HCT116 (cell line): Measurements from ENCODE around the gene SPATC1L. TPM values are rescaled to one million over a fixed set of nuclear protein-coding genes. Genes with fewer than 3 reads are reported as not detected.

Experiments used
- ATAC-seq: fragments of 200-7000 bp; cut with Tn5 transposase; 2 replicates; pipeline ENCODE4 v1.9.1; 2020; ENCODE audit warnings: mild to moderate bottlenecking, moderate library complexity
- BruUV-seq: library from RNA; stranded (reverse); fragments of 400-500 nt; replicated peaks from 2 replicates; lab custom pipeline; 2021; lab: Mats Ljungman, UMichigan
- CTCF ChIA-PET: fragments of 300-600 bp; sonication (Branson Sonifier 250); formaldehyde crosslinking; loops from one replicate; lab custom pipeline; 2021; ENCODE audit warnings: antibody characterized with exemption; lab: Charles Lee
- POLR2A ChIA-PET: fragments of 300-600, 350-600 bp; sonication (Branson Sonifier 250); formaldehyde crosslinking; loops from one replicate; lab custom pipeline; 2021; ENCODE audit warnings: antibody characterized with exemption; lab: Charles Lee
- RAD21 ChIA-PET, 2 experiments: fragments of 300-600 bp; sonication (Branson Sonifier 250); formaldehyde crosslinking; loops; one replicate each; lab custom pipeline; 2023; ENCODE audit warnings: low total read pairs in 2 of 2; ENCODE audit not compliant: uncharacterized antibody in 2 of 2, unreplicated experiment in 2 of 2, low non-redundant PET in 1 of 2; lab: Charles Lee
- DNase-seq: peaks from one replicate; pipeline ENCODE4 v3.0.0-alpha.2; 2010; ENCODE audit warnings: low read depth, low spot score
- H2AFZ ChIP-seq: fragments of 200-600 bp; shearing (Covaris generic), sonication (generic); 2 replicates; pipeline ENCODE4 v1.6.1; 2017; ENCODE audit warnings: low read depth, mixed run types, mixed read lengths, antibody characterized with exemption, low read length; ENCODE audit not compliant: poor library complexity, severe bottlenecking
- H3K27ac ChIP-seq: 2 replicates; pipeline ENCODE4 v1.5.1; 2012; ENCODE audit warnings: low read depth, low read length
- H3K27me3 ChIP-seq: fragments of 200-600 bp; sonication (generic); 2 replicates; pipeline ENCODE4 v1.6.1; 2016; ENCODE audit warnings: mixed run types, low read length, mixed read lengths; ENCODE audit not compliant: insufficient read depth
- H3K36me3 ChIP-seq, 2 experiments: fragments of 200-500 bp in 1 of 2; fragments of 200-600 bp in 1 of 2; sonication (Bioruptor generic) in 1 of 2; sonication (generic) in 1 of 2; 2 replicates each; pipeline versions ENCODE4 v1.5.1 to v1.6.1; 2014 to 2016; ENCODE audit warnings: low read length in 2 of 2, inconsistent platforms in 1 of 2, mixed read lengths in 1 of 2, mixed run types in 1 of 2; ENCODE audit not compliant: insufficient read depth in 2 of 2, control insufficient read depth in 1 of 2
- H3K4me1 ChIP-seq, 2 experiments: fragments of 200-600 bp in 1 of 2; sonication (generic) in 1 of 2; 2 replicates each; pipeline versions ENCODE4 v1.5.1 to v1.6.1; 2012 to 2017; ENCODE audit warnings: low read length in 2 of 2, inconsistent platforms in 1 of 2, mild to moderate bottlenecking in 1 of 2, mixed read lengths in 1 of 2, mixed run types in 1 of 2, moderate library complexity in 1 of 2; ENCODE audit not compliant: insufficient read depth in 2 of 2, control insufficient read depth in 1 of 2
- H3K4me2 ChIP-seq: fragments of 200-600 bp; sonication (generic); 2 replicates; pipeline ENCODE4 v1.6.1; 2017; ENCODE audit warnings: mixed run types, low read length, mixed read lengths
- H3K4me3 ChIP-seq, 2 experiments: fragments of 200-600 bp in 1 of 2; sonication (generic) in 1 of 2; replicated peaks in 1 of 2; 2 replicates each; pipeline ENCODE4 v1.5.1; 2011 to 2016; ENCODE audit warnings: low read length in 2 of 2, control low read depth in 1 of 2, low read depth in 1 of 2, mild to moderate bottlenecking in 1 of 2, mixed read lengths in 1 of 2, mixed run types in 1 of 2
- H3K79me2 ChIP-seq: fragments of 200-600 bp; sonication (generic); 2 replicates; pipeline ENCODE4 v1.6.1; 2017; ENCODE audit warnings: mild to moderate bottlenecking, mixed run types, low read length, moderate library complexity, mixed read lengths; ENCODE audit not compliant: insufficient read depth
- H3K9ac ChIP-seq: fragments of 200-600 bp; sonication (generic); 2 replicates; pipeline ENCODE4 v1.6.1; 2016; ENCODE audit warnings: low read length, mixed read lengths
- H3K9me2 ChIP-seq: fragments of 200-600 bp; sonication (generic), shearing (Covaris generic); 2 replicates; pipeline ENCODE4 v1.6.1; 2017; ENCODE audit warnings: mixed run types, mild to moderate bottlenecking, moderate library complexity; ENCODE audit not compliant: insufficient read depth
- H3K9me3 ChIP-seq, 2 experiments: fragments of 200-500 bp in 1 of 2; fragments of 200-600 bp in 1 of 2; sonication (Bioruptor generic) in 1 of 2; sonication (generic) in 1 of 2; 2 replicates each; pipeline ENCODE4 v1.6.1; 2014 to 2017; ENCODE audit warnings: low read length in 2 of 2, mixed read lengths in 2 of 2, inconsistent platforms in 1 of 2, low read depth in 1 of 2, mild to moderate bottlenecking in 1 of 2, mixed run types in 1 of 2, moderate library complexity in 1 of 2; ENCODE audit not compliant: control insufficient read depth in 1 of 2, insufficient read depth in 1 of 2
- H4K20me1 ChIP-seq: fragments of 200-600 bp; sonication (generic), shearing (Covaris generic); 2 replicates; pipeline ENCODE4 v1.6.1; 2017; ENCODE audit warnings: mixed run types, mild to moderate bottlenecking, moderate library complexity; ENCODE audit not compliant: insufficient read depth
- ATF3 ChIP-seq: IDR thresholded peaks from 2 replicates; pipeline ENCODE4 v1.6.1; 2012
- CEBPB ChIP-seq: IDR thresholded peaks from 2 replicates; pipeline ENCODE4 v1.6.1; 2012; ENCODE audit warnings: low read depth
- EGR1 ChIP-seq: IDR thresholded peaks from 2 replicates; pipeline ENCODE4 v1.6.1; 2012; ENCODE audit warnings: low read depth
- EZH2 ChIP-seq: fragments of 200-600 bp; sonication (generic); IDR thresholded peaks from 2 replicates; pipeline ENCODE4 v1.6.1; 2017; ENCODE audit warnings: antibody characterized with exemption, mixed run types
- EZH2phosphoT487 ChIP-seq: fragments of 200-600 bp; IDR thresholded peaks from 2 replicates; pipeline ENCODE4 v1.6.1; 2018; ENCODE audit warnings: antibody characterized with exemption, borderline replicate concordance
- FOSL1 ChIP-seq: IDR thresholded peaks from 2 replicates; pipeline ENCODE4 v1.6.1; 2012; ENCODE audit warnings: low read depth
- JUND ChIP-seq: IDR thresholded peaks from 2 replicates; pipeline ENCODE4 v1.6.1; 2012
- POLR2A ChIP-seq: IDR thresholded peaks from 2 replicates; pipeline ENCODE4 v1.7.0; 2011; ENCODE audit warnings: borderline replicate concordance; ENCODE audit not compliant: insufficient read depth, insufficient read length; ENCODE audit errors: extremely low read depth
- SIN3A ChIP-seq: IDR thresholded peaks from 2 replicates; pipeline ENCODE4 v1.6.1; 2012; ENCODE audit warnings: low read depth
- SRF ChIP-seq: IDR thresholded peaks from 2 replicates; pipeline ENCODE4 v1.6.1; 2012; ENCODE audit warnings: low read depth
- TCF7L2 ChIP-seq: IDR thresholded peaks from 2 replicates; pipeline ENCODE4 v1.7.0; 2011; ENCODE audit warnings: borderline replicate concordance, inconsistent platforms; ENCODE audit not compliant: insufficient read depth, insufficient read length; ENCODE audit errors: extremely low read depth
- ZBTB33 ChIP-seq: IDR thresholded peaks from 2 replicates; pipeline ENCODE4 v1.6.1; 2011; ENCODE audit warnings: mild to moderate bottlenecking, low read length, moderate library complexity; ENCODE audit not compliant: insufficient replicate concordance; ENCODE audit errors: extremely low read depth
- ZNF274 ChIP-seq: fragments of 200-500 bp; sonication (Bioruptor generic); IDR thresholded peaks from 2 replicates; pipeline ENCODE4 v1.6.1; 2014; ENCODE audit warnings: mild to moderate bottlenecking, low read depth, low read length, inconsistent platforms
- intact Hi-C: fragments of 100-400 bp; cut with micrococcal nuclease; formaldehyde crosslinking; loops from 2 replicates; pipeline ENCODE4 v1.10.0; 2022
- total RNA-seq: library from RNA; stranded (reverse); gene quantifications from one replicate; pipeline ENCODE4 v1.2.1, GENCODE V29; 2021; ENCODE audit not compliant: unreplicated experiment

Gene SPATC1L
- total RNA-seq, 1 experiment from 2014 or later: 1.3 TPM

- no peak overlapping the region for H3K9ac ChIP-seq
- BruUV-seq: no TSS peak
- ChIA-PET POLR2A (no interaction called here), CTCF (no interaction called here), RAD21 (no interaction called here)
- no peak overlapping the region for H3K4me2 ChIP-seq
- ATAC-seq (no peak), DNase-seq (no peak)
- no peaks in the 10 kb centered on the region for H3K27me3 ChIP-seq
- peaks cover 0 to 4% of the 10 kb centered on the region in 2 experiments; a peak in 2 of 4 replicates for H3K36me3 ChIP-seq
- no peak overlapping the region for H2AFZ ChIP-seq
- no peak overlapping the region for H3K27ac ChIP-seq
- H3K79me2 ChIP-seq: no peaks in the 10 kb centered on the region
- no peak for TF ChIP-seq EZH2phosphoT487
- TF ChIP-seq ZBTB33: no peak
- TF ChIP-seq EZH2: no peak
- intact Hi-C loops: no loop called here
- no peaks in the 10 kb centered on the region for H4K20me1 ChIP-seq
- no peaks in the 10 kb centered on the region; a peak in 1 of 4 replicates for H3K4me1 ChIP-seq
- H3K9me2 ChIP-seq: no peaks in the 10 kb centered on the region
- H3K4me3 ChIP-seq: no peak overlapping the region
- no peaks in the 10 kb centered on the region for H3K9me3 ChIP-seq
These were observed 10.4 kb upstream of the SPATC1L start for GRCh38 chr21:46194374-46195334.

- DNase-seq (no peak), ATAC-seq (no peak)
- POLR2A ChIA-PET: no interaction called here
- no peaks in the 10 kb centered on the region for H4K20me1 ChIP-seq
- no peaks in the 10 kb centered on the region for H3K79me2 ChIP-seq
- BruUV-seq: no TSS peak
- RAD21 ChIA-PET: no interaction called here
- no peak overlapping the region for H3K4me3 ChIP-seq
- H3K9me3 ChIP-seq: no peaks in the 10 kb centered on the region
- H3K27ac ChIP-seq: no peak overlapping the region
- H3K4me2 ChIP-seq: no peak overlapping the region
- no peak overlapping the region for H2AFZ ChIP-seq
- H3K4me1 ChIP-seq: peaks cover 3 to 7% of the 10 kb centered on the region in 2 experiments
- no peaks in the 10 kb centered on the region for H3K27me3 ChIP-seq
- H3K9ac ChIP-seq: no peak overlapping the region
- peaks cover 0 to 4% of the 10 kb centered on the region in 2 experiments; a peak in 1 of 4 replicates for H3K36me3 ChIP-seq
- CTCF ChIA-PET: no interaction called here
- no peaks in the 10 kb centered on the region for H3K9me2 ChIP-seq
- intact Hi-C loops: no loop called here
- no peak for TF ChIP-seq CEBPB
- TF ChIP-seq EZH2phosphoT487: no peak
- TF ChIP-seq SRF: no peak
- TF ChIP-seq EGR1: no peak
- no peak for TF ChIP-seq ATF3
- no peak for TF ChIP-seq FOSL1
- no peak for TF ChIP-seq POLR2A
- TF ChIP-seq EZH2: no peak
- no peak for TF ChIP-seq TCF7L2
- no peak for TF ChIP-seq ZNF274
- TF ChIP-seq JUND: no peak
- no peak for TF ChIP-seq SIN3A
These were observed 9.6 kb upstream of the SPATC1L start for GRCh38 chr21:46193829-46194373.
